GM19467 (cell line): ENCODE results near the gene C22orf23.
"Not testable (repeated sequence)": the region's sequence is repeated elsewhere in the genome, so short reads cannot be mapped to it uniquely, and the experiment has no call there.

Experiments
- ATAC-seq: cut with Tn5 transposase; IDR thresholded peaks from one replicate; pipeline ENCODE4 v1.9.1; 2021; ENCODE audit warnings: mild to moderate bottlenecking, moderate library complexity; ENCODE audit not compliant: unreplicated experiment

Gene C22orf23

DNA sequence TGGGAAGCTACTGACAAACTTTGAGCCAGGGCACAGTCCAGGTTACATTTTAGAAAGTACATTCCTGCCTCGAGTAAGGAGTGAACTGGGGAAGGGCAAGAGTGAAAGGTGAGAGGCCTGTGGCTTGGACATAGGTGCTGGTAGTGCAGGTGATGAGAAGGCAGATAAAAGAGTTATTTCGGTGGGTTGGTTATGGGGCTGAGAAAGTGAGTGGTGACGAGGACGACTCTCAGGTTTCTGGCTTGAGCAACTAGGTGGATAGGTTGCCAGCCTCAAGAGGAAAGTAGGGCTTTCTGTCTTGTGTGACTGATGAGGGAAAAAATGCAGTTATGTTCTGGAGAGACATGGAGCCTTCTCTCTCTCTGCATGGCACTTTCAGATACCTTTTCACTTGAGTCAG, 3.8 kb upstream of the C22orf23 start:
- no peak for ATAC-seq

DNA sequence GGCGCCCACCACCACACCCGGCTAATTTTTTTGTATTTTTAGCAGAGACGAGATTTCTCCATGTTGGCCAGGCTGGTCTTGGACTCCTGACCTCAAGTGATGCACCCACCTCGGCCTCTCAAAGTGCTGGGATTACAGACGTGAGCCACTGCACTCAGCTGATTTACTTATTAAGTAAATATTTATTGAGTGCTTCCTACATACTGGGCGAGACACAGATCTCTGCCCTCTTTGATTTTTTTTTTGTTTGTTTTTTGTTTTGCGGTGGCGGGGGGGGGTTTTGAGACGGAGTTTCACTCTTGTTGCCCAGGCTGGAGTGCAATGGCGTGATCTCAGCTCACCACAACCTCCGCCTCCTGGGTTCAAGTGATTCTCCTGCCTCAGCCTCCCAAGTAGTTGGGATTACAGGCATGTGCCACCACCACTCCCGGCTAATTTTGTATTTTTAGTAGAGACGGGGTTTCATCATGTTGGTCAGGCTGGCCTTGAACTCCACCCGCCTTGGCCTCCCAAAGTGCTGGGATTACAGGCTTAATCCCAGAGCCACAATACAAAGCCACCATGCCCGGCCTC, 2.5 kb upstream of the C22orf23 start:
- ATAC-seq, result not testable (repeated sequence)

GRCh38 chr22:37954686-37955085, 1.3 kb upstream of the C22orf23 start:
- no peak for ATAC-seq

GRCh38 chr22:37953062-37953436, 352 bp downstream of the C22orf23 start:
- no peak for ATAC-seq

DNA sequence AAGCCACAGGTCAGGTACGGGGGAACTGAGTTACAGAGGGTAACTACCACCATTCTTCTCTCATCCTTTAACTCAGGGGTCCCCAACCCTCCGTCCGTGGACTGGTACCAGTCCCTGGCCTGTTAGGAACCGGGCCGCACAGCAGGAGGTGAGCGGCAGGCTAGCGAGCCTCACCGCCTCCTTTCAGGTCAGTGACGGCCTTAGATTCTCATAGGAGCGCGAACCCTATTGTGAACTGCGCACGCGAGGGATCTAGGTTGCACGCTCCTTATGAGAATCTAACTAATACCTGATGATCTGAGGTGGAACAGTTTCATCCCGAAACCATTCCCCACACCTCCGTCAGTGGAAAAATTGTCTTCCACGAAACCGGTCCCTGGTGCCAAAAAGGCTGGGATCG, 772 bp downstream of the C22orf23 start:
- not testable (repeated sequence) for ATAC-seq

- no peak for ATAC-seq
Observed at GRCh38 chr22:37951305-37951704, 2.1 kb downstream of the C22orf23 start.

- ATAC-seq, result not testable (repeated sequence)
Observed at GRCh38 chr22:37947142-37947795, 6.1 kb downstream of the C22orf23 start.

DNA sequence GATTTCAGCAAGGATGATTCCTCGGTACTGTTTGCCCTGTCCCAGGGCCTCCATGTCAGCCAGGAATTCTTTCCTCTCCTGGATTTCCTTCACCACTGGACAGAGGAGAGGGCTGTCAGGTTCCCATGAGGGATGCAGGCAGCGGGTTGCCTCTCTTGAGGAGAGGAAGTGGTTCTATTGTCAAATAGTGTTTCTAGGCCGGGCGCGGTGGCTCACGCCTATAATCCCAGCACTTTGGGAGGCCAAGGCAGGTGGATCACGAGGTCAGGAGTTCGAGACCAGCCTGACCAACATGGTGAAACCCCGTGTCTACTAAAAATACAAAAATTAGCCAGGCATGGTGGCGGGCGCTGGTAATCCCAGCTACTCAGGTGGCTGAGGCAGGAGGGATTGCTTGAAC, 9.0 kb downstream of the C22orf23 start:
- ATAC-seq, result not testable (repeated sequence)

DNA sequence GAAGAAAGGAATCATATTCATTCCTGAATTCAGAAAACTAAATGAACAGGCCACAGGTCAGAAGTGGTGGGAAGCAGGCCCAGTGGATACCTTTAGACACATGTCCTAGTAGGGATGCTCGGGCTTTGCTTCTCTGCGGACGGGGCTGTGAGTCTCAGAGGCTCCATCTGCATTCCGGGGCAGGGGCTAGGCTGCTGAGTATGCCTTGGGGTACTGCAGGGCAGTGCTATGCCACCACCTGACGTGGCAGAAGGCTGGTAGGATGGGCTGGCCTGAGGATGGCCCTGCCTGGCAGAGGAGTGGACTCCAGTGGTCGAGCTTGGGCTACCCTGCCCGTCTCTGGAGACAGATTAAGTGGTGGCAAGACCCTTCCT, 9.6 kb downstream of the C22orf23 start:
- ATAC-seq, result no peak

- no peak for ATAC-seq
Observed at GRCh38 chr22:37943136-37943824, 10.1 kb downstream of the C22orf23 start.

GRCh38 chr22:37942133-37942532, 11.3 kb downstream of the C22orf23 start:
- no peak for ATAC-seq

GRCh38 chr22:37940698-37941376, 12.6 kb downstream of the C22orf23 start:
- ATAC-seq, result no peak

DNA sequence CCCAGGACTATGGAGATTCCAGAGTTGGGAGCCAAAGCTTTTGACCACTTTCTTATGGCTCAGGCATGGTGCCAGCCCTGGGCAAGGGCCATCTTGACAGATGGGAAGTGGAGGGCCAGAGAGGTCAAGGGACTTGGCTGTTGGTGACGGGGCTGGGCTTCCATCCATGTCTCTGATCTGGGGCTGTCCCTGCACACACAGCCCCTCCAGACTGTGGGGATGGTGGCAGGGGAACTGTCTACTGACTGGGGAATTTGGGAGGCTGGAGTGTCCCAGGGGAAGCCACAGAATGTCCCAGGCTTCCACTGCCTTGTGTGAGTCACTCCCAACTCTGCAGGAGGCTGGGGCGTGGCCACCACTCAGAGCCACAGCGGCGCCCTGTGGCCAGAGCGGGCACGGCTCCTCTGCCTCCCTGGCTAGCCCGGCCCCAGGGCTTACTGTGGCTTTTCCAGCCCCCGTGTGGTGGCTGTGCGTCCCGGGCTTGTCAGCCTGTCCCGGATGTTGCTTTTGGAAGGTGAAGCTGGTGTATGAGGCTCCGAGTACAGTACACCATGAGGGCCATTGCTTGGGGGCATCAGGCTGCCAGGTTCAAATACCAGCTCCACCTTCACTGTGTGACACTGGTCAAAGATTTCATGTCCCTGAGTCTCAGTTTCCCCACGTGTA, 19.6 kb downstream of the C22orf23 start:
- peak; percentile 76 for ATAC-seq

- ATAC-seq, result no peak
Observed at GRCh38 chr22:37932821-37933578, 20.4 kb downstream of the C22orf23 start.

DNA sequence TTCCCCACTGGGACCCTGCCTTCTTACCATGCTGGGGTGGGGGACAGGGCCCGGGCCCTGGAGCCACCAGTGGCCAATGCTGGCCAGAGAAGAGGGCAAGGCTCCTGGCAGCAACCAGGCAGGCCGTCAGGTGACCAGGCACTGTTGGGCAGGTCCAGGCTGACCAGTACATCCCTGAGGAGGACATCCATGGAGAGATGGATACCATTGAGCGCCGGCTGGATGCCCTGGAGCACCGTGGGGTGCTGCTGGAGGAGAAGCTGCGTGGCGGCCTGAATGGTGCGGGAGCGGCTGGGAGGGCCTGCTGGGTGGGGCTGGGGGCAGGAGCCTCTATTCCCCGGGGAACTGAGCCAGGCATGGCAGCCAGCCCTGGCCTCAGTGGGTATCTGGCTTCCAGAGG, 21.0 kb downstream of the C22orf23 start:
- no peak for ATAC-seq

DNA sequence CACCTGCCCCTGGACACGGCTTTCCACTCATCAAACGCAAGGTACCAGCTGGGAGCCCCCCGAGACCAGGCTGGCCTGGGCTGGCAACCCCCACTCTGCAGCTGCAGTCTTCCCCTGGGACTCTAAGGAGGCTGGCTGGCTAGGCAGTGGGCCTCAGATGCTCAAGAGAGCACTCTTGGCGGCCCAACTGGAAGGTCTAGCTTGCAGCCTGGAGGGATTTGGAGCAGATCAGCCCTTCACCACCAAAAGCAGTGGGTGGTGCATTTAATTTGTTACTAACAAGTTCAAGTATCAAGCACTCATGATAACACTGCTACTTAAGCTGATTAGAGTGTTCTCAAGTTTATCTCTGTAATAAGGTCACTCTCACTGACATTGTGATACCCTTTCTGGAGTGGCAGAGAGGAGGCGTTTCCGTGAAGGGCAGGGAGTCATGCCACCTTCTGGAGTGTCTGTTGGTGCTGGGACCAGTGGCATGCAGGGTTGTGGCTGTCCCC, 21.5 kb downstream of the C22orf23 start:
- no peak for ATAC-seq

- no peak for ATAC-seq
Observed at GRCh38 chr22:37930952-37931440, 22.4 kb downstream of the C22orf23 start.

GRCh38 chr22:37930270-37930951, 23.0 kb downstream of the C22orf23 start:
- no peak for ATAC-seq

- ATAC-seq, result no peak
Observed at GRCh38 chr22:37929390-37929789, 24.0 kb downstream of the C22orf23 start.

- no peak for ATAC-seq
Observed at GRCh38 chr22:37927637-37927936, 25.8 kb downstream of the C22orf23 start.
